ENCODE data around the gene HSD17B14. TPM values are rescaled to one million over a fixed set of nuclear protein-coding genes. Genes with fewer than 3 reads are reported as not detected.
"Not testable (repeated sequence)": the region's sequence is repeated elsewhere in the genome, so short reads cannot be mapped to it uniquely, and the experiment has no call there.

Gene HSD17B14
- total and polyA plus RNA-seq, 2 of the 8 experiments (the other 6 are each of a cell fraction or from before 2014, with no cell fraction given) = 8.4 to 25.5 TPM

- not testable (repeated sequence) for H4K5ac ChIP-seq (ENCODE audit: insufficient read length, low read depth, low read length); H2BK15ac ChIP-seq (ENCODE audit: low read length); H3K4ac ChIP-seq (replicated peaks; ENCODE audit: insufficient read length, low read depth, low read length); H3K18ac ChIP-seq (ENCODE audit: extremely low read depth, low read length); FAIRE-seq; H3K14ac ChIP-seq (ENCODE audit: insufficient read length); H3K4me3 ChIP-seq (ENCODE audit: extremely low read depth in 1 of 4, insufficient read depth in 2 of 4, low read depth in 3 of 4, low read length in 4 of 4); H2AK5ac ChIP-seq (ENCODE audit: low read depth, low read length); H3K9me3 ChIP-seq (ENCODE audit: insufficient read depth in 2 of 2, low read depth in 1 of 2, low read length in 1 of 2); H3K23me2 ChIP-seq (ENCODE audit: low read depth, low read length); DNase-seq (ENCODE audit: low read depth in 1 of 2, low spot score in 2 of 2); H3K27ac ChIP-seq (ENCODE audit: low read depth, low read length); H2BK12ac ChIP-seq (ENCODE audit: low read depth, low read length); H3K23ac ChIP-seq (ENCODE audit: insufficient read length); H2BK20ac ChIP-seq (ENCODE audit: low read length); H3K56ac ChIP-seq (replicated peaks; ENCODE audit: insufficient read length, low read depth, low read length); H2AFZ ChIP-seq (ENCODE audit: low read length); H2BK120ac ChIP-seq (replicated peaks; ENCODE audit: low read depth, low read length); H3K9ac ChIP-seq (replicated peaks in 1 of 4; ENCODE audit: extremely low read depth in 1 of 4, low read depth in 3 of 4, low read length in 3 of 4); H3K4me2 ChIP-seq (ENCODE audit: insufficient read depth in 1 of 2, low read depth in 2 of 2, low read length in 2 of 2); H4K91ac ChIP-seq (replicated peaks; ENCODE audit: insufficient read length, low read length); H3K79me1 ChIP-seq (ENCODE audit: low read depth, low read length); H2BK5ac ChIP-seq (ENCODE audit: low read depth, low read length); H3K27me3 ChIP-seq (replicated peaks in 1 of 4; ENCODE audit: control insufficient read depth in 3 of 4, extremely low read depth in 1 of 4, insufficient read depth in 3 of 4, low read length in 3 of 4); H4K8ac ChIP-seq (ENCODE audit: extremely low read depth, insufficient read depth, low read length)
- ChIA-PET POLR2A (ENCODE audit: partially characterized antibody) (interaction anchor here (0.6 to 7.2 kb wide), 12 partner anchors 8 to 101 kb away, joined by 3 to 115 read pairs (median 3); no protein-coding TSS in a partner anchor), CTCF (ENCODE audit: partially characterized antibody) (interaction anchor here (0.6 to 2.0 kb wide), 4 partner anchors 9 to 88 kb away, joined by 3 to 4 read pairs (median 4); no protein-coding TSS in a partner anchor)
- H3K79me2 ChIP-seq (ENCODE audit: control insufficient read depth in 1 of 2, insufficient read depth in 2 of 2, low read length in 2 of 2) = peaks cover 7 to 25% of the 10 kb centered on the region in 2 experiments; a peak in 3 of 4 replicates
- H4K20me1 ChIP-seq (replicated peaks in 1 of 2; ENCODE audit: control insufficient read depth in 1 of 2, insufficient read depth in 2 of 2, low read length in 2 of 2) = peaks cover 9 to 13% of the 10 kb centered on the region in 2 experiments
- 96% methylated on average over 30 of the region's 30 CpGs; no CpG with 5 or more reads in 1 of the 2 experiments for WGBS, 2 experiments (ENCODE audit: extremely low coverage in 1 of 2, insufficient coverage in 1 of 2, insufficient read length in 1 of 2, insufficient replicate concordance in 2 of 2, low coverage in 1 of 2, low lambda C conversion rate in 2 of 2, missing lambda C conversion rate in 1 of 2)
- H3K4me1 ChIP-seq (replicated peaks in 1 of 4; ENCODE audit: control insufficient read depth in 3 of 4, insufficient read depth in 4 of 4, low read length in 3 of 4) = peaks cover 4 to 14% (median 7%) of the 10 kb centered on the region in 4 experiments; a peak in 6 of 7 replicates
- peaks cover 13 to 31% (median 21%) of the 10 kb centered on the region in 4 experiments; a peak in 7 of 8 replicates for H3K36me3 ChIP-seq (ENCODE audit: control insufficient read depth in 2 of 4, insufficient read depth in 4 of 4, low read length in 3 of 4)
Observed at GRCh38 chr19:48876043-48876981, 40.0 kb upstream of the HSD17B14 start.

All from H1 (cell line).